ENCODE data around the gene HDAC4.
"Not testable (repeated sequence)": the region's sequence is repeated elsewhere in the genome, so short reads cannot be mapped to it uniquely, and the experiment has no call there.

Gene HDAC4

GRCh38 chr2:239291475-239292350 lies 109.1 kb downstream of the HDAC4 start:
- peak in 1 of 2 donors; percentile 33 for DNase-seq

- no peak for DNase-seq
These were observed 110.0 kb downstream of the HDAC4 start for GRCh38 chr2:239290618-239291474.

DNA sequence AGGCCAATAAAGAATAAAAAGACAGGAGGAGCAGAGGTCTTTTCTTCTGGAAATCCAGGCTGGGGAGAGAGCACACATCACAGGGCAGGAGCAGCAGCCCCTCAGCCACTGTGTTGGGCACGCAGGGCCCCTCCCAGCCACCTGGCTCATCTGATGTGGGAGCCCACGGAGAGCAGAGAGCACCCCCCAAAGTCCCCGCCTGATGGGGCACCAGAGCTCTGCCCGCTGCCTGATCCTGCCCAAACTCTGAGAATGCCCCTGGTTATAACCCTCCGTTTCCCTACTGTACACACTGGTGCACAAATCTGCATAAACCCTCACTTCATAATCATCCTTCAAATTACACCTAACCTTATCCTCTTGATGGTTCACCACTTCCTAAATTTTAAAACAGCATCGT lies 111.3 kb downstream of the HDAC4 start:
- peak in 1 of 2 donors; percentile 29 for DNase-seq

GRCh38 chr2:239288951-239289511 lies 111.8 kb downstream of the HDAC4 start:
- peak in 1 of 2 donors; percentile 49 for DNase-seq

DNA sequence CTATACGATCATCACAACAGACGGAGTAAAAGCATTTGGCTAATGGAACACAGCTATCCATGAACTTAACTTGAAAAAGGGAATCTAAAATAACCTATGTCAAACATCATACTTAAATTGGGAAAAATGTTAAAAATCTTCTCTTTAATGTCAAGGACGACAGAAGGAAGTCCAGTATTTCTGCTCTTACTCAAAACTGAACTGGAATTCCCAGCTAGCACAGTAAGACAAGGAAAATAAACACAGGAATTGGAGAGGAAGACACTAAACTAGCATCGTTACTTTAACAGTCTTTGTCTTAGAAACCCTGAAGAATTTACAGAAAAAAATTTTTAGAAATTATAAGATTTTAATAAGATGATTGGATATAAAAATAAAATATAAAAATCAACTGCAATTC lies 112.6 kb downstream of the HDAC4 start:
- DNase-seq: no peak

DNA sequence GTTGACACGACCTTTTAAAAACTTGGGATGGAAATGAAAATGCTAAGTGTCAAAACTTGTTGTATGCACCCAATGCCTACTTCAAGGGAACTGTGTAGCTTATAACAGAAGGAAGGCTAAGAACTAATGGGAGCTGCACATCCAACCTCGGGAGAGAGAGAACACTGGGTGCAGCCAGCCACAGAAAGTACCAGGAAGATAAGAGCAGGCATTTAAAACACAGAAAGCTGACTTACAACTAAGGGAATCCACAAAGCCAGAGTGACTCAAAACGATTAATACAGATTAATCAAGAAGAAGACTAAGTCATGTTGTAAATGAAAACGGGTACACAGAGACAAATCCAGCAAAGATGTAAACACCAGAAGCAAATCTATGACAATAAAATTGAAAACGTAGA lies 113.4 kb downstream of the HDAC4 start:
- DNase-seq: no peak

GRCh38 chr2:239286901-239287300 lies 113.9 kb downstream of the HDAC4 start:
- DNase-seq: no peak

DNA sequence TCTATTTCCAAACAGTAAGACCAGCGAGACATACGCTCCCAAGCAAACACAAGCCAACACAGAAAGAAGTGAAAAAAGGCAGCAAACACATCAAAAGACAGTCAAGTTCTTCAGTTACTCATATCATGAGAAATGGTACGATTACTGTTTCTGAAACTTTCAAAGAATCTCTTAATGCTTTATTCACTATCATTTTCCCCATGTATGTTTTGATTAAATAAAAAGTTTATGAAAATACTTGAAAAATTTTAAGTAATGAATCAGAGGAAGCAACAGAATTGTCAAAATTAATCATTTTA lies 114.9 kb downstream of the HDAC4 start:
- no peak for DNase-seq

GRCh38 chr2:239285071-239285931 lies 115.5 kb downstream of the HDAC4 start:
- DNase-seq: peak in 1 of 2 donors; percentile 33

- DNase-seq: no peak
These were observed 116.6 kb downstream of the HDAC4 start for GRCh38 chr2:239283961-239284795.

- DNase-seq: no peak
These were observed 117.4 kb downstream of the HDAC4 start for GRCh38 chr2:239283288-239283945.

DNA sequence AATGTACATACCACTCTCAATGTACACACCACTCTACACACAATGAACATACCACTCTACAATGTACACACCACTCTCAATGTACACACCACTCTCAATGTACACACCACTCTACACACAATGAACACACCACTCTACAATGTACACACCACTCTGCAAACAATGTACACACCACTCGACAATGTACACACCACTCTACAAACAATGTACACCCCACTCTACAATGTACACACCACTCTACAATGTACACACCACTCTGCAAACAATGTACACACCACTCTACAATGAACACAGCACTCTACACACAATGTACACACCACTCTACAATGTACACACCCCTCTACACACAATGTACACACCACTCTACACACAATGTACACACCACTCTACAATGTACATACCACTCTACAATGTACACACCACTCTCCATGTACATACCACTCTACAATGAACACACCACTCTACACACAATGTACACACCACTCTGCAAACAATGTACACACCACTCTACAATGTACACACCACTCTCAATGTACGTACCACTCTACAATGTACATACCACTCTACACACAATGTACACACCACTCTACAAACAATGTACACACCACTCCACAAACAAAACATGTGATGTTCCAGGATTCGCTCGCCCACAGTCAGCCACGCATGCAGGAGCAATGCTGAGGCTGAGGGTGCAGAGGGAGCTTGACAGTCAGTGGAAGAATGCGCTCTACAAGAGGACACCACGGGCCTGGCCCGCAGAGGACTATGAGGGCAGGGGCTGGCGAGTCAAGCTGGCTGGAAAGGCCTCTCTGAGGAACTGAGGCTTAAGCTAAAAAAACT lies 118.2 kb downstream of the HDAC4 start:
- DNase-seq: no peak

DNA sequence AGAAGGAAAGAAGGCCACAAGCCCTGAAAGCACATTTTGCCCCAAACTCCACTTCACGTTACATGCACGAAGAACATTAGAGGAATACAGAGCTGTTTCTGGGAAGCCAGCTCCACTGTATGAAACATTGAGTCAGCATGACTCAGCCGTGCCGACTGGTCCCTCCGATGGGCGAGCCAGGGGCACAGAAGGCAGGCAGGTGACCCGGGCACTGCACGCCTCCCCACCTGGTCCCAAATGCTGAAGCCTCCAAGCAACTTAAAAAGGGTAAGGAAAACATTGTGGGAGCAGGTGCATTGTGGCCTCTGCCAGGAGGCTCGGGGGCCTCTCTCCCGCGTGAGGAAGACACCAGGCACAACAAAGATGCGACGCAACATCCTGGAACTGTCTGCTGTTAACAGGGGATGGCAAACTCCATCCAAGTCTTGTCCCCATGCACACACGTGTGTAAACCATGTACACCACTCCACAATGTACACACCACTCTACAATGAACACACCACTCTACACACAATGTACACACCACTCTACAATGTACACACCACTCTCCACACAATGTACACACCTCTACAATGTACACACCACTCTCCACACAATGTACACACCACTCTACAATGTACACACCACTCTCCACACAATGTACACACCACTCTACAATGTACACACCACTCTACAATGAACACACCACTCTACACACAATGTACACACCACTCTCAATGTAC lies 120.4 kb downstream of the HDAC4 start:
- not testable (repeated sequence) for DNase-seq

DNA sequence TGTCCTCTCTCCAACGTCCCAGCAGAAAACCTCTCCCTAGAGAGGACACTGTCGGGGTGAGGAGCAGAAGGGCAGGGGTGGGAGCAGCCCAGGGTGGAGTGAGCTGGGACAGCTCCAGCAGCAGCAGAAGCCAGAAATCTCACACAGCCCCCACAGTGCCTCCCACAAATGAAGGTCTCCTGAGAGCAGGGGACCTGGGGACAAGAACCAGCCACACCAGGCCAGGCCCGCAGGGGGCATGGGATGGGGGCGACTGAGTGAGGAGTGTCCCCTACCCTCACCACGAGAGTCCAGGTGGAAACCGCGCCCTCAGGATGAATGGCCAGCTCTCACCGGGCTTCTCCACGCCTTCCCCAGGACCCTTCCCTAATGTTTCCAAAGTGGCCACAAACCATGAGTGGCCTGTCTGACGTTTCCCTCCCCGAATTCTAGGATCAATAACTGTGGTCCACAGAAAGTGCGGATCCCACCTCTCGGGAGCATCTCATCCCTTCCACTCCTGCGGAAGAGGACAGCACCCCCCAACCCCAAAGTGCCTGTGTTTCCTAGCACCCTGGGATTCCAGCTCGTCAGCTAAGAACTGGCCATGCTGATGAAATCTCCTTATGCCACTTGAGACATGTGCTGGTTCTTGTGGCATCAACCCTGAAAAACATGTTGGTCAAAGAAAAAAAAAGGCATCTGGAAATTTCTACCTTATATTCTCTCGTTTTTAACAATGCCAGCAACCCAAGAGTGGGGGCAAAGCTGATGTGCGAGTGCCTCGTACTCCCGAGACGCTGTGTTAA lies 121.1 kb downstream of the HDAC4 start:
- no peak for DNase-seq

DNA sequence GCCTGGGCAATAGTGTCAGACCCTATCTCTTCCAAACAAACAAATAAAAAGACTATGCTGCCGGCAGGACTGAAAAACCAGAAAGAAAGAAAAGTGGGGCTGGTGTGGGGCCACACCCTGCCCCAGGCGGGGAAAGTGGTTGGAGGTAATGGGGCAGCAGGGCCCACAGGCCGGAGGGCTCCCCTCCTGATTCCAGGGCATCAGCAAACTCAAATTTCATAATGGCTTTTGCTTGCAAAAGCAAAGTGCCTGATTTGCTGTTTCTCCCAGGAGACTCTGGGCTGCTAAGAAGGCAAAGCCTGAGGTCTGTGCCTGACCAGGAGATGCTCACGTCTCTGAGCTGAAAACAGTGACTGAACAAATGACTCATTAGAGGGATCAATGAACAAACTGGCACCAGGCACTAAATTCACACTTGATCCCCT lies 121.9 kb downstream of the HDAC4 start:
- no peak for DNase-seq

GRCh38 chr2:239278361-239278760 lies 122.5 kb downstream of the HDAC4 start:
- DNase-seq: no peak

GRCh38 chr2:239277401-239278085 lies 123.3 kb downstream of the HDAC4 start:
- DNase-seq: no peak

- DNase-seq: no peak
These were observed 124.0 kb downstream of the HDAC4 start for GRCh38 chr2:239276851-239277250.
